GM21381 (cell line): ENCODE data around the gene TOE1.
A peak's percentile ranks its signal among the peaks of the same experiment; 100 is the strongest.
"Not testable (repeated sequence)": the region's sequence is repeated elsewhere in the genome, so short reads cannot be mapped to it uniquely, and the experiment has no call there.

Source experiments
- ATAC-seq: cut with Tn5 transposase; IDR thresholded peaks from one replicate; pipeline ENCODE4 v1.9.1; 2021; ENCODE audit warnings: mild to moderate bottlenecking, moderate library complexity; ENCODE audit not compliant: unreplicated experiment

The TOE1 gene

DNA sequence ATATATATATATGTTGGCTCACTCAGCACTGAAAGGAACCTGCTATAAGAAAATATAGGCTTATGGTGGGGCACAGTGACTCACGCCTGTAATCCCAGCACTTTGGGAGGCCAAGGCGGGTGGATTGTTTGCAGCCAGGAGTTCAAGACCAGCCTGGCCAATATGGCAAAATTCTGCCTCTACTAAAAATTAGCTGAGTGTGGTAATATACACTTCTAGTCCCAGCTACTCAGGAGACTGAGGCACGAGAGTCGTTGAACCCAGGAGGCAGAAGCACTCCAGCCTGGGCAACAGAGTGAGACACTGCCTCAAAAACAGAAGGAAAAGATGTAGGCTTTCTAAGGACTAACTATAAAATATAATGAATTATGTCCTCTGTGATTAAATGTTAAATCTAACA, 14.9 kb downstream of the TOE1 start:
- no peak for ATAC-seq

- no peak for ATAC-seq
Measured at GRCh38 chr1:45355683-45356082, 15.7 kb downstream of the TOE1 start.

DNA sequence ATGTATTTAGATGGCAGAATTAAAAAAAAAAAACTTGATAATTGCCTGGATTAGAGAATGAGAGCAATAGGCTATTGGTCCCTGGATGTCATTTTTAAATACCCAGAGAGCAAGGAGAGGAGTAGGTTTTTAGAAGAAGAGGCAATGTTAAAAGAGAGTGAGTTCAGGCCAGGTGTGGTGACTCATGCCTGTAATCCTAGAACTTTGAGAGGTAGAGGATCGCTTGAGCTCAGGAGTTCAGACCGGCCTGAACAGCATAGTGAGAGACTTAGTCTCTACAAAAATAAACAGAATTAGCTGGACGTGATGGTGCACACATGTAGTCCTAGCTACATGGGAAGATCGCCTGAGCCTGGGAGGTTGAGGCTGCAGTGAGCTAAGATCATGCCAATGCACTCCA, 16.2 kb downstream of the TOE1 start:
- ATAC-seq: no peak

GRCh38 chr1:45359882-45360513, 20.0 kb downstream of the TOE1 start:
- ATAC-seq: no peak

DNA sequence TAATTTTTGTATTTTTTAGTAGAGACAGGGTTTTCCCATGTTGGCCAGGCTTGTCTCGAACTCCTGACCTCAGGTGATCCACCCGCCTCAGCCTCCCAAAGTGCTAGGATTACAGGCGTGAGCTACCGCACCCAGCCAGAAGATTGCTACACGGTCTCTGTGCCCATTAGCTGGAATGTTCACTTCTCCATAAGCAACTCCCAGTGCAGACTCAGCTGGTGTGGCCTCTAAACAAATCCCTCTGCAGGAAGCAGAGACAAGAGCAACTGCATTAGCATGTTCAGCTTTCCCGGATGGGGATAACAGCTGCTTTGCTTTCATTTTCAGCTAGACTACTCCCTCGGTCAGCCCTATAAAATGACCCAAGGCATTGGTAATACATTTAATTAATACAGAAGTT, 21.0 kb downstream of the TOE1 start:
- ATAC-seq: not testable (repeated sequence)

- ATAC-seq: no peak
Measured at GRCh38 chr1:45364294-45364693, 24.3 kb downstream of the TOE1 start.

GRCh38 chr1:45365051-45365450, 25.1 kb downstream of the TOE1 start:
- ATAC-seq: peak; percentile 66

- peak; percentile 54 for ATAC-seq
Measured at GRCh38 chr1:45370575-45370974, 30.6 kb downstream of the TOE1 start.

- ATAC-seq: no peak
Measured at GRCh38 chr1:45373573-45373972, 33.6 kb downstream of the TOE1 start.

DNA sequence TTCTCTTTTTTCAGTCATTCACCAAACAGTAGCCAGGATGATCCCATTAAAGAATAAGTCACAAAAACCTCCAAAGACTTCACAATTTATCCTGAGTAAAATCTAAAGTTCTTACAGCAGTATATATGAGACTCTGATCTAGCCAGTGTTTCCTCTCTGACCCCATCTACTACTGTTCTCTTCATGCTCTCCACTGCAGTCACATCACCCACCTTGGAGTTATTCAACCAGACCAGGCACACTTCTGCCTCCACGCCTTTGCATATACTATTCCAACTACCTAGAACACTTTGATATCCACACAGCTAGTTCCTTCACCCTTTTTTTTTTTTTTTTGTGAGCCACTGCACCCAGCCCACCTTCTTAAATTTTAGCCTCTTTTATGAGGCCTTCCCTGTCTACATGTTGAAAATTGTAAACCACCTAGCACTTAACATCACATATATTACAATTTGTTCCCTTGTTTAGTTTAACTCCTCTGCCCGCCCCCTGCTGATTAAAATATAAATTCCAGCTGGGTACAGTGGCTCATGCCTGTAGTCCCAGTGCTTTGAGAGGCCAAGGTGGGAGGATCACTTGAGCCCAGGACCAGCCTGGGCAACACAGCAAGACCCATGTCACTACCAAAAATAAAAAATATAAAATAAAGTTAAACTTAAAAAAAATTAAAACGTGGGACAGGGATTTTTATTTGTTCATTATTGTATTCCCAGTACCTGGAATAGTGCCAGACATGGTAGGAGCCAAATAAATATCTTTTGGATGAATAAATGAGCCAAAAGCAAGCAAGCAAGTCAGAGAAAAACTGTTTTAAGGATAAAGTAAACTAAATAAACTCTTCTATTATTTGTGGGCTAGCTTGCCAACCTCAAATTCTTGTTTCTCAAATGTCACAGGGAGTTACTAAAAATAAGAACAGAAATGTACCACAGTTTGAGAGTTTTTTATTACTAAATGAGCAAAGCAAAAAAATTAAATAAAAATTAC, 35.4 kb downstream of the TOE1 start:
- no peak for ATAC-seq

DNA sequence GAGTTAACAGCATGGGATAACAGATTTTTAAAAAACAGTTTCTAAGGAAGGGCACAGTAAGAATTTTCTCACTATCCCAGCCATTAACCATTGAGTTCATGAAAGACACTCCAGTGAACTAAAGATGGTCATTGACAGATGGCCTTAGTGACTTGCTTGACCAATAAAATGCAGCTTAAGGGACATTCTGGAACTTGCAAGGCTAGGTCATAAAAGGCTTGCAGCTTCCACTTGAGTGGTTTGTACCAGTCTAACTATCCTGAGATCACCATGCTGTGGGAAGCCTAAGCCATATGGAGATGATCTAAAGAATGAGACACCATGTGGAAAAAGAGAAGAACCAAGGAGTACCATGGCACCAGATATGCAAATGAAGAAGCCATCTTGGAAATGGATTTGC, 38.2 kb downstream of the TOE1 start:
- ATAC-seq: no peak

DNA sequence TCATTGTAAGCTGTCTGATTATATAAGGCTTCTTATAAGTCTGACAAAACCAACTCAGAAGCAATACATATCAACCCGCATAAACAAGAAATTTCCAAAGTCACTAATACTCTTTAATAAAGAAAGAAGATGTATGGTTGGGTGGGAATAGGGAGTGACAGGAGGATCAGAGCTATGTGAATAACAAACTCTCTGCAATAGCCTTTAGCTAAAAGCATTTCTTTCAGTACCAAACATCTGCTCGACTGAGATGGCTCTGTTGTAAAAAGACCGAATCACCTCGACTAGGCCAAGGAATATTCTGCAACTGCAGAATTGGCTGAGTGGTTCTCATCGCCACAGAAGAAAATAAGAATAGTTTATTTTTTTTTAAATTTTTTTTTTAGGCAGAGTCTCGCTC, 39.6 kb downstream of the TOE1 start:
- ATAC-seq: no peak

DNA sequence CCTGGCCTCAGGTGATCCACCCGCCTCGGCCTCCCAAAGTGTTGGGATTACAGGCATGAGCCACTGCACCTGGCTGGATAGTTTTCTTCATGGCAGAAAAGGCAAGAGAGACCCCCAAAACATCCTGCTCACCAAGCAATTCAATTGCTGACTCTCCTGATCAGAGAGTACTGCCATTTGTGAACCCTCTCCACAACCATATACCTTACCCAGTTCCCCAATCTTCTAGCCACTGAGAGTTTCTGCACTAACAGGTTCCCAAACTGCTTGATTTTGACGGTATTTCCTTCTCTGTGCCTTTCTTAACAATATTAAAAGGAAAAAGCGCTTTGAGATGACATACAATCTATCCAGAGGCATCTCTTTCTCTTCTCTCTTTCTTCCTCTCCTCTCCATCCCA, 40.2 kb downstream of the TOE1 start:
- ATAC-seq: no peak

DNA sequence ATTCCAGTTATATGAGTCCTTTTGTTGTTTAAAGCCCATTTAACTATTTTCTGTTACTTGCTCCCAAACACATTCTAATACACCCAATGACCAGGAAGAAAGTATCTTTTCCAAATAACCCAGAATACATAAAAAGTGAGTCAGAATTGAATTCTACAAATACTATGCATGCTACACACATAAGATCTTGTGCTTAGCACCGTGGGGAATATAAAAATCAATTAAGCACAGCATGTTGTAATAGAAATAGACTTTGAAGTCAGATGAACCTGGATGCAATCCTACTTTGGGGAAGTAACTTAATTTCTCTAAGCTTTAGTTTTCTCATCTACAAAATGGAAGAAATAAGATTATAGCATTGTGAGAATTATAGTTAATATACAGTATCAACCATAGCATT, 40.8 kb downstream of the TOE1 start:
- ATAC-seq: no peak

DNA sequence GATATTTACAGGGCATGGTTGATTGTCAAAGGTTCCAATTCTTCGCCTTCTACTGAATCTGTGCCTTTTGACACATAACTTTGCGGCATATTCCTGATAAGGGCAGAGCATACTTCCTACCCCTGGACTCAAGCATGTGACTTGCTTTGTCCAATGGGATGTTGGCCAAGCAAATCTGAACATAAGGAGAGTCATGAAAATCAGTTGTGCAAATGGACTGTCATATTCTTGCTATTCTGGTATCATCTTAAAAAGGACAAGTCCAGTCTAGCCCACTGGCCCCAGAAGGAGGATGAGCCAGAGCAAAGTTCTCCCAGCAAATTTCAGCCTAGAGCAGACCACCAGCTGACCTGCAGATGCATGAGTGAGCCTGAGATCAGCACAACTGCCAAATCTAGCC, 41.3 kb downstream of the TOE1 start:
- ATAC-seq: no peak

DNA sequence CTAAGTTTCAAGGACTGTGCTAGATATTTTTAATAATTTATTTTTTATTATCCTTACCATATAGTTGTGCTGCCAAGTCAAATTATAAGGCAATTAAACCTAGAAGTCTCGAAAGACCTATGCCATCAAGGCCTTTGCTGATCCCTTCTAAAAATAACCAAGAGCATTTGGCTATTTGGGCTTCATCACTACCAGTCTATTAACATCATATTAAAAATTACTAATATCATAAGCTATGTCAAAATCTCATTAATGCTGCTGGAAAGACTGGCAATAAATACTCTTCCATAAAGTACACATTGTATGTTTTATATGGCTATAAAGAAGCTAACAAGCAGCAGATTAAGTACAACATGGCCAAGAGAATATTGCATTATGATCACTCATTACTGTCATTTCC, 43.2 kb downstream of the TOE1 start:
- ATAC-seq: no peak

GRCh38 chr1:45384213-45384612, 44.2 kb downstream of the TOE1 start:
- not testable (repeated sequence) for ATAC-seq

GRCh38 chr1:45385302-45385701, 45.3 kb downstream of the TOE1 start:
- no peak for ATAC-seq

GRCh38 chr1:45386219-45386618, 46.2 kb downstream of the TOE1 start:
- ATAC-seq: no peak
